HepG2 (cell line): Measurements from ENCODE around the gene DNAJC12. TPM values are rescaled to one million over a fixed set of nuclear protein-coding genes. Genes with fewer than 3 reads are reported as not detected.

Source experiments
- ELK4 ChIP-seq: sonication (generic); formaldehyde crosslinking; IDR thresholded peaks from 2 replicates; pipeline ENCODE4 v1.9.0; 2021; ENCODE audit warnings: missing genetic modification reagents, borderline replicate concordance
- GATA4 ChIP-seq: sonication (generic); IDR thresholded peaks from 2 replicates; pipeline ENCODE4 v1.6.1; 2016; ENCODE audit warnings: antibody characterized with exemption, low read depth, borderline replicate concordance
- NR2F1 ChIP-seq, 2 experiments: fragments of 450-650 bp in 1 of 2; formaldehyde crosslinking in 1 of 2; IDR thresholded peaks; 2 replicates each; pipeline versions ENCODE4 v1.5.0 to v1.6.1; 2016 to 2020; ENCODE audit warnings: mild to moderate bottlenecking in 1 of 2, missing compliant biosample characterization in 1 of 2, missing genetic modification reagents in 1 of 2, moderate library complexity in 1 of 2
- PREB ChIP-seq: sonication (generic); formaldehyde crosslinking; IDR thresholded peaks from 2 replicates; pipeline ENCODE4 v1.4.0; 2020; ENCODE audit warnings: missing genetic modification reagents
- RELA ChIP-seq: sonication (generic); formaldehyde crosslinking; IDR thresholded peaks from 2 replicates; pipeline ENCODE4 v1.4.0; 2020; ENCODE audit warnings: missing genetic modification reagents
- SKIL ChIP-seq: sonication (generic); formaldehyde crosslinking; IDR thresholded peaks from 2 replicates; pipeline ENCODE4 v1.8.0; 2022; ENCODE audit warnings: missing genetic modification reagents, mild to moderate bottlenecking, moderate library complexity, borderline replicate concordance
- TARDBP ChIP-seq: sonication (generic); formaldehyde crosslinking; IDR thresholded peaks from 2 replicates; pipeline ENCODE4 v1.8.0; 2022; ENCODE audit warnings: mild to moderate bottlenecking, missing genetic modification reagents
- TEAD2 ChIP-seq: sonication (generic); formaldehyde crosslinking; IDR thresholded peaks from 2 replicates; pipeline ENCODE4 v1.9.0; 2021; ENCODE audit warnings: missing genetic modification reagents
- TERF1 ChIP-seq: sonication (generic); formaldehyde crosslinking; IDR thresholded peaks from 2 replicates; pipeline ENCODE4 v1.8.0; 2022; ENCODE audit warnings: mild to moderate bottlenecking, missing genetic modification reagents, moderate library complexity
- ZNF281 ChIP-seq: sonication (generic); formaldehyde crosslinking; IDR thresholded peaks from 2 replicates; pipeline ENCODE4 v1.4.0; 2020; ENCODE audit warnings: missing genetic modification reagents, borderline replicate concordance
- ZNF362 ChIP-seq: sonication (generic); formaldehyde crosslinking; IDR thresholded peaks from 2 replicates; pipeline ENCODE4 v1.4.0; 2020; ENCODE audit warnings: missing genetic modification reagents, mild to moderate bottlenecking, borderline replicate concordance
- ZNF543 ChIP-seq: sonication (generic); formaldehyde crosslinking; IDR thresholded peaks from 2 replicates; pipeline ENCODE4 v1.4.0; 2020; ENCODE audit warnings: mild to moderate bottlenecking, missing genetic modification reagents
- ZNF652 ChIP-seq: IDR thresholded peaks from 2 replicates; pipeline ENCODE4 v1.6.1; 2016; ENCODE audit warnings: low read depth, borderline replicate concordance
- ZNF674 ChIP-seq: sonication (generic); formaldehyde crosslinking; IDR thresholded peaks from 2 replicates; pipeline ENCODE4 v1.5.0; 2020; ENCODE audit warnings: low read depth, mild to moderate bottlenecking, missing genetic modification reagents
- ZNF749 ChIP-seq: sonication (generic); formaldehyde crosslinking; IDR thresholded peaks from 2 replicates; pipeline ENCODE4 v1.8.0; 2022; ENCODE audit warnings: mild to moderate bottlenecking, missing genetic modification reagents, moderate library complexity, borderline replicate concordance
- ZSCAN12 ChIP-seq: sonication (generic); formaldehyde crosslinking; IDR thresholded peaks from 2 replicates; pipeline ENCODE4 v1.9.0; 2021; ENCODE audit warnings: mild to moderate bottlenecking, missing genetic modification reagents
- polyA plus RNA-seq, 8 experiments: library from polyadenylated mRNA; depleted of rRNA in 3 of 8; stranded (reverse) in 7 of 8; unstranded in 1 of 8; fragments of >200 nt; fragmentation: Illumina TruSeq in 4 of 8; extraction: Trizol in 4 of 8; gene quantifications; 2 replicates each; pipeline versions ENCODE4 v1.2.1 to v1.2.3, GENCODE V29; 2011 to 2016; ENCODE audit warnings: low read depth in 4 of 8, missing spikeins in 1 of 8, mixed read lengths in 1 of 8; ENCODE audit not compliant: insufficient read depth in 1 of 8
- total RNA-seq, 5 experiments: library from RNA; depleted of rRNA; stranded (reverse); fragments of >200 nt; fragmentation: Illumina TruSeq; extraction: Trizol; gene quantifications; 2 replicates each; pipeline ENCODE4 v1.2.3, GENCODE V29; 2016; ENCODE audit warnings: low read depth in 1 of 5

DNAJC12 gene
- total and polyA plus RNA-seq, 2 of the 13 experiments (the other 11 are each of a cell fraction or from before 2014, with no cell fraction given), result 11.6 to 43.9 TPM

- peak in 1 of 2 experiments; percentile 28; a peak in 1 of 4 replicates for TF ChIP-seq NR2F1 (CRISPR knock-in tag; IDR thresholded peaks at IDR 0.05)
- TF ChIP-seq SKIL (CRISPR knock-in tag), result no peak
- no peak for TF ChIP-seq ZNF674
- no peak for TF ChIP-seq ZNF652 (CRISPR knock-in tag)
- TF ChIP-seq TEAD2 (CRISPR knock-in tag), result no peak
- TF ChIP-seq ZSCAN12 (CRISPR knock-in tag), result no peak
- no peak for TF ChIP-seq TERF1 (CRISPR knock-in tag)
- TF ChIP-seq ZNF362 (CRISPR knock-in tag), result no peak
- TF ChIP-seq ELK4 (CRISPR knock-in tag), result no peak; the same call in 1 of the 2 replicates
- TF ChIP-seq TARDBP (CRISPR knock-in tag), result peak; percentile 80; the same call in 1 of the 2 replicates
- TF ChIP-seq ZNF749 (CRISPR knock-in tag), result no peak
- TF ChIP-seq ZNF281 (CRISPR knock-in tag), result peak; percentile 83
- TF ChIP-seq GATA4, result no peak
- TF ChIP-seq RELA (CRISPR knock-in tag), result no peak
- no peak for TF ChIP-seq PREB (CRISPR knock-in tag)
- no peak for TF ChIP-seq ZNF543 (CRISPR knock-in tag)
Measured at GRCh38 chr10:67849331-67850011, 11.5 kb upstream of the DNAJC12 start (continued).
